Left cardiac atrium (tissue), 4 donors: Measurements from ENCODE around the gene SULT1C4. TPM values are rescaled to one million over a fixed set of nuclear protein-coding genes. Genes with fewer than 3 reads are reported as not detected.
A peak's percentile ranks its signal among the peaks of the same experiment; 100 is the strongest.
"Not testable (repeated sequence)": the region's sequence is repeated elsewhere in the genome, so short reads cannot be mapped to it uniquely, and the experiment has no call there.

Source experiments
- ATAC-seq, 2 donors: fragments of 200-7000 bp; cut with Tn5 transposase; one replicate each; pipeline ENCODE4 v1.9.1; 2020; ENCODE audit warnings: mild to moderate bottlenecking in 2 of 2, moderate library complexity in 2 of 2
- DNase-seq: peaks from one replicate; pipeline ENCODE4 v3.0.0-alpha.2; 2020
- intact Hi-C, 2 donors: fragments of 100-400 bp; cut with DNase I; formaldehyde crosslinking; loops; one replicate each; pipeline versions ENCODE4 v1.14.1 to v1.15.1; 2022 to 2023
- long read RNA-seq: library from polyadenylated mRNA; unstranded; transcript quantifications from one replicate; pipeline ENCODE4 v2.0.0, GENCODE V29; 2021
- total RNA-seq, 2 donors: library from RNA; stranded (reverse); fragmentation: NEBNext Ultra II Directional; extraction: Animal tissue kit (Norgen Biotek cat#: 25700); gene quantifications; one replicate each; pipeline ENCODE4 v1.2.1, GENCODE V29; 2021
- donor health status: DM: no; HTN: yes; CAD: no.
- donor health status: DM: no; HTN: yes; CAD: no; lungs with severe emphysema.
- donor health status: DM: yes; HTN: yes; CAD: no.
- donor health status: Dilated cardiomyopathy.

Gene SULT1C4
- total RNA-seq, result 1 to 10 TPM; 4.5 to 9.6 TPM
- long read RNA-seq, partial matches to known transcripts, result 0 of 4 reads
- long read RNA-seq, other reads (novel, unspliced or antisense), result 0 of 4 reads

- peak; percentile 71 for DNase-seq
- intact Hi-C loops, result no loop called here
- ATAC-seq, result peak; percentile 87 to 89
Observed at GRCh38 chr2:108377815-108378630, at the start of gene SULT1C4. Gene SULT1C4, plus strand, starts transcription at chr2:108377954. Its CDS starts 384 bp downstream, at chr2:108378338.

- intact Hi-C loops, result no loop called here
- DNase-seq (no peak), ATAC-seq (no peak)
Observed at GRCh38 chr2:108329771-108330170, 48.0 kb upstream of the SULT1C4 start.

- intact Hi-C loops, result no loop called here
- no peak for DNase-seq
- ATAC-seq, result no peak
Observed at GRCh38 chr2:108330979-108331378, 46.8 kb upstream of the SULT1C4 start.

- intact Hi-C loops, result no loop called here
- no peak for DNase-seq
- no peak for ATAC-seq
Observed at GRCh38 chr2:108345951-108346350, 31.8 kb upstream of the SULT1C4 start.

GRCh38 chr2:108346827-108347226 is 30.9 kb upstream of the SULT1C4 start:
- intact Hi-C loops, result no loop called here
- DNase-seq (no peak), ATAC-seq (no peak)

- intact Hi-C loops, result no loop called here
- DNase-seq, result no peak
- ATAC-seq, result no peak
Observed at GRCh38 chr2:108347786-108348185, 30.0 kb upstream of the SULT1C4 start.

GRCh38 chr2:108348816-108349570 is 28.8 kb upstream of the SULT1C4 start:
- intact Hi-C loops, result no loop called here
- no peak for ATAC-seq
- DNase-seq, result no peak

GRCh38 chr2:108349571-108349928 is 28.2 kb upstream of the SULT1C4 start:
- ATAC-seq, result no peak
- intact Hi-C loops, result no loop called here
- no peak for DNase-seq

- intact Hi-C loops, result loop anchor here (2.0 to 5.0 kb wide), 2 partner anchors 229 to 230 kb away; no protein-coding TSS in a partner anchor
- ATAC-seq, result peak; percentile 51 to 81
Observed at GRCh38 chr2:108351889-108352288, 25.9 kb upstream of the SULT1C4 start.

GRCh38 chr2:108354136-108354535 is 23.6 kb upstream of the SULT1C4 start:
- intact Hi-C loops, result loop anchor here in 1 of 2 donors (5.0 kb wide), 1 partner anchor 228 kb away; no protein-coding TSS in a partner anchor
- no peak for DNase-seq
- ATAC-seq, result no peak

More at GRCh38 chr2:108351889-108352288, 25.9 kb upstream of the SULT1C4 start:
- no peak for DNase-seq

- no peak for ATAC-seq
- intact Hi-C loops, result no loop called here
- no peak for DNase-seq
Observed at GRCh38 chr2:108355906-108356734, 21.6 kb upstream of the SULT1C4 start.

- intact Hi-C loops, ATAC-seq, DNase-seq: not testable (repeated sequence)
Observed at GRCh38 chr2:108359336-108359735, 18.4 kb upstream of the SULT1C4 start.

- DNase-seq (no peak), ATAC-seq (no peak)
- intact Hi-C loops, result no loop called here
Observed at GRCh38 chr2:108360776-108361468, 16.8 kb upstream of the SULT1C4 start.

GRCh38 chr2:108363024-108363907 is 14.5 kb upstream of the SULT1C4 start:
- intact Hi-C loops, result no loop called here
- ATAC-seq (no peak), DNase-seq (no peak)

- intact Hi-C loops, result no loop called here
- no peak for ATAC-seq
Observed at GRCh38 chr2:108363908-108364225, 13.9 kb upstream of the SULT1C4 start.

GRCh38 chr2:108364676-108365297 is 13.0 kb upstream of the SULT1C4 start:
- intact Hi-C loops, result no loop called here
- ATAC-seq, result no peak

More at GRCh38 chr2:108363908-108364225, 13.9 kb upstream of the SULT1C4 start:
- no peak for DNase-seq

GRCh38 chr2:108365656-108366055 is 12.1 kb upstream of the SULT1C4 start:
- no peak for DNase-seq

More at GRCh38 chr2:108364676-108365297, 13.0 kb upstream of the SULT1C4 start:
- DNase-seq, result no peak

More at GRCh38 chr2:108365656-108366055, 12.1 kb upstream of the SULT1C4 start:
- intact Hi-C loops, result no loop called here
- ATAC-seq, result no peak
